HCT116 (cell line): ENCODE measurements around the gene MOK. TPM values are rescaled to one million over a fixed set of nuclear protein-coding genes. Genes with fewer than 3 reads are reported as not detected.

ENCODE experiments used
- ATAC-seq: fragments of 200-7000 bp; cut with Tn5 transposase; 2 replicates; pipeline ENCODE4 v1.9.1; 2020; ENCODE audit warnings: mild to moderate bottlenecking, moderate library complexity
- BruUV-seq: library from RNA; stranded (reverse); fragments of 400-500 nt; replicated peaks from 2 replicates; lab custom pipeline; 2021; lab: Mats Ljungman, UMichigan
- CTCF ChIA-PET: fragments of 300-600 bp; sonication (Branson Sonifier 250); formaldehyde crosslinking; loops from one replicate; lab custom pipeline; 2021; ENCODE audit warnings: antibody characterized with exemption; lab: Charles Lee
- POLR2A ChIA-PET: fragments of 300-600, 350-600 bp; sonication (Branson Sonifier 250); formaldehyde crosslinking; loops from one replicate; lab custom pipeline; 2021; ENCODE audit warnings: antibody characterized with exemption; lab: Charles Lee
- RAD21 ChIA-PET, 2 experiments: fragments of 300-600 bp; sonication (Branson Sonifier 250); formaldehyde crosslinking; loops; one replicate each; lab custom pipeline; 2023; ENCODE audit warnings: low total read pairs in 2 of 2; ENCODE audit not compliant: uncharacterized antibody in 2 of 2, unreplicated experiment in 2 of 2, low non-redundant PET in 1 of 2; lab: Charles Lee
- DNase-seq: peaks from one replicate; pipeline ENCODE4 v3.0.0-alpha.2; 2010; ENCODE audit warnings: low read depth, low spot score
- H2AFZ ChIP-seq: fragments of 200-600 bp; shearing (Covaris generic), sonication (generic); 2 replicates; pipeline ENCODE4 v1.6.1; 2017; ENCODE audit warnings: low read depth, mixed run types, mixed read lengths, antibody characterized with exemption, low read length; ENCODE audit not compliant: poor library complexity, severe bottlenecking
- H3K27ac ChIP-seq: 2 replicates; pipeline ENCODE4 v1.5.1; 2012; ENCODE audit warnings: low read depth, low read length
- H3K27me3 ChIP-seq: fragments of 200-600 bp; sonication (generic); 2 replicates; pipeline ENCODE4 v1.6.1; 2016; ENCODE audit warnings: mixed run types, low read length, mixed read lengths; ENCODE audit not compliant: insufficient read depth
- H3K36me3 ChIP-seq, 2 experiments: fragments of 200-500 bp in 1 of 2; fragments of 200-600 bp in 1 of 2; sonication (Bioruptor generic) in 1 of 2; sonication (generic) in 1 of 2; 2 replicates each; pipeline versions ENCODE4 v1.5.1 to v1.6.1; 2014 to 2016; ENCODE audit warnings: low read length in 2 of 2, inconsistent platforms in 1 of 2, mixed read lengths in 1 of 2, mixed run types in 1 of 2; ENCODE audit not compliant: insufficient read depth in 2 of 2, control insufficient read depth in 1 of 2
- H3K4me1 ChIP-seq, 2 experiments: fragments of 200-600 bp in 1 of 2; sonication (generic) in 1 of 2; 2 replicates each; pipeline versions ENCODE4 v1.5.1 to v1.6.1; 2012 to 2017; ENCODE audit warnings: low read length in 2 of 2, inconsistent platforms in 1 of 2, mild to moderate bottlenecking in 1 of 2, mixed read lengths in 1 of 2, mixed run types in 1 of 2, moderate library complexity in 1 of 2; ENCODE audit not compliant: insufficient read depth in 2 of 2, control insufficient read depth in 1 of 2
- H3K4me2 ChIP-seq: fragments of 200-600 bp; sonication (generic); 2 replicates; pipeline ENCODE4 v1.6.1; 2017; ENCODE audit warnings: mixed run types, low read length, mixed read lengths
- H3K4me3 ChIP-seq, 2 experiments: fragments of 200-600 bp in 1 of 2; sonication (generic) in 1 of 2; replicated peaks in 1 of 2; 2 replicates each; pipeline ENCODE4 v1.5.1; 2011 to 2016; ENCODE audit warnings: low read length in 2 of 2, control low read depth in 1 of 2, low read depth in 1 of 2, mild to moderate bottlenecking in 1 of 2, mixed read lengths in 1 of 2, mixed run types in 1 of 2
- H3K79me2 ChIP-seq: fragments of 200-600 bp; sonication (generic); 2 replicates; pipeline ENCODE4 v1.6.1; 2017; ENCODE audit warnings: mild to moderate bottlenecking, mixed run types, low read length, moderate library complexity, mixed read lengths; ENCODE audit not compliant: insufficient read depth
- H3K9ac ChIP-seq: fragments of 200-600 bp; sonication (generic); 2 replicates; pipeline ENCODE4 v1.6.1; 2016; ENCODE audit warnings: low read length, mixed read lengths
- H3K9me2 ChIP-seq: fragments of 200-600 bp; sonication (generic), shearing (Covaris generic); 2 replicates; pipeline ENCODE4 v1.6.1; 2017; ENCODE audit warnings: mixed run types, mild to moderate bottlenecking, moderate library complexity; ENCODE audit not compliant: insufficient read depth
- H3K9me3 ChIP-seq, 2 experiments: fragments of 200-500 bp in 1 of 2; fragments of 200-600 bp in 1 of 2; sonication (Bioruptor generic) in 1 of 2; sonication (generic) in 1 of 2; 2 replicates each; pipeline ENCODE4 v1.6.1; 2014 to 2017; ENCODE audit warnings: low read length in 2 of 2, mixed read lengths in 2 of 2, inconsistent platforms in 1 of 2, low read depth in 1 of 2, mild to moderate bottlenecking in 1 of 2, mixed run types in 1 of 2, moderate library complexity in 1 of 2; ENCODE audit not compliant: control insufficient read depth in 1 of 2, insufficient read depth in 1 of 2
- H4K20me1 ChIP-seq: fragments of 200-600 bp; sonication (generic), shearing (Covaris generic); 2 replicates; pipeline ENCODE4 v1.6.1; 2017; ENCODE audit warnings: mixed run types, mild to moderate bottlenecking, moderate library complexity; ENCODE audit not compliant: insufficient read depth
- ATF3 ChIP-seq: IDR thresholded peaks from 2 replicates; pipeline ENCODE4 v1.6.1; 2012
- CBX3 ChIP-seq: IDR thresholded peaks from 2 replicates; pipeline ENCODE4 v1.6.1; 2012; ENCODE audit warnings: low read depth
- CEBPB ChIP-seq: IDR thresholded peaks from 2 replicates; pipeline ENCODE4 v1.6.1; 2012; ENCODE audit warnings: low read depth
- ELF1 ChIP-seq: IDR thresholded peaks from 2 replicates; pipeline ENCODE4 v1.6.1; 2012; ENCODE audit warnings: low read depth, borderline replicate concordance
- EZH2 ChIP-seq: fragments of 200-600 bp; sonication (generic); IDR thresholded peaks from 2 replicates; pipeline ENCODE4 v1.6.1; 2017; ENCODE audit warnings: antibody characterized with exemption, mixed run types
- FOSL1 ChIP-seq: IDR thresholded peaks from 2 replicates; pipeline ENCODE4 v1.6.1; 2012; ENCODE audit warnings: low read depth
- JUND ChIP-seq: IDR thresholded peaks from 2 replicates; pipeline ENCODE4 v1.6.1; 2012
- MAX ChIP-seq: IDR thresholded peaks from 2 replicates; pipeline ENCODE4 v1.6.1; 2012
- POLR2A ChIP-seq: IDR thresholded peaks from 2 replicates; pipeline ENCODE4 v1.7.0; 2011; ENCODE audit warnings: borderline replicate concordance; ENCODE audit not compliant: insufficient read depth, insufficient read length; ENCODE audit errors: extremely low read depth
- REST ChIP-seq: IDR thresholded peaks from 2 replicates; pipeline ENCODE4 v1.6.1; 2012; ENCODE audit warnings: low read depth
- SIN3A ChIP-seq: IDR thresholded peaks from 2 replicates; pipeline ENCODE4 v1.6.1; 2012; ENCODE audit warnings: low read depth
- SP1 ChIP-seq: IDR thresholded peaks from 2 replicates; pipeline ENCODE4 v1.6.1; 2012; ENCODE audit warnings: low read depth
- SRF ChIP-seq: IDR thresholded peaks from 2 replicates; pipeline ENCODE4 v1.6.1; 2012; ENCODE audit warnings: low read depth
- TCF7L2 ChIP-seq: IDR thresholded peaks from 2 replicates; pipeline ENCODE4 v1.7.0; 2011; ENCODE audit warnings: borderline replicate concordance, inconsistent platforms; ENCODE audit not compliant: insufficient read depth, insufficient read length; ENCODE audit errors: extremely low read depth
- YY1 ChIP-seq: IDR thresholded peaks from 2 replicates; pipeline ENCODE4 v1.6.1; 2011; ENCODE audit warnings: low read length, low read depth, moderate library complexity, mild to moderate bottlenecking; ENCODE audit not compliant: insufficient replicate concordance; ENCODE audit errors: extremely low read depth
- ZBTB33 ChIP-seq: IDR thresholded peaks from 2 replicates; pipeline ENCODE4 v1.6.1; 2011; ENCODE audit warnings: mild to moderate bottlenecking, low read length, moderate library complexity; ENCODE audit not compliant: insufficient replicate concordance; ENCODE audit errors: extremely low read depth
- ZFX ChIP-seq: fragments of 450-650 bp; IDR thresholded peaks from 2 replicates; pipeline ENCODE4 v1.6.1; 2017
- intact Hi-C: fragments of 100-400 bp; cut with micrococcal nuclease; formaldehyde crosslinking; loops from 2 replicates; pipeline ENCODE4 v1.10.0; 2022
- total RNA-seq: library from RNA; stranded (reverse); gene quantifications from one replicate; pipeline ENCODE4 v1.2.1, GENCODE V29; 2021; ENCODE audit not compliant: unreplicated experiment

Gene MOK
- total RNA-seq, 1 experiment from 2014 or later, result 9.4 TPM

GRCh38 chr14:102194856-102195255, 110.1 kb downstream of the MOK start (continued):
- no peak for TF ChIP-seq YY1
- TF ChIP-seq ELF1, result no peak
- TF ChIP-seq MAX, result no peak
- TF ChIP-seq TCF7L2, result no peak
- TF ChIP-seq FOSL1, result no peak
- TF ChIP-seq SRF, result no peak
- TF ChIP-seq JUND, result no peak
- no peak for TF ChIP-seq CBX3
- no peak for TF ChIP-seq ZBTB33
- no peak for TF ChIP-seq ATF3

- H3K4me2 ChIP-seq, result no peak overlapping the region
- ChIA-PET POLR2A (no interaction called here), RAD21 (no interaction called here), CTCF (no interaction called here)
- H3K4me3 ChIP-seq, result no peak overlapping the region
- TF ChIP-seq REST (no peak), CEBPB (no peak), JUND (no peak), CBX3 (no peak), EZH2 (no peak), ZFX (no peak), POLR2A (no peak), YY1 (no peak), SP1 (no peak), SIN3A (no peak)
- peaks cover 16 to 19% of the 10 kb centered on the region in 2 experiments for H3K4me1 ChIP-seq
- H3K9me3 ChIP-seq, result no peaks in the 10 kb centered on the region
- H3K9ac ChIP-seq, result no peak overlapping the region
- H3K79me2 ChIP-seq, result peaks cover 37% of the 10 kb centered on the region
- H3K27ac ChIP-seq, result no peak overlapping the region
- no peaks in the 10 kb centered on the region for H3K9me2 ChIP-seq
- peaks cover 0 to 4% of the 10 kb centered on the region in 2 experiments; a peak in 1 of 4 replicates for H3K36me3 ChIP-seq
- no peak overlapping the region for H2AFZ ChIP-seq
- no peak for DNase-seq
- no TSS peak for BruUV-seq
- H4K20me1 ChIP-seq, result no peaks in the 10 kb centered on the region
- H3K27me3 ChIP-seq, result no peaks in the 10 kb centered on the region
- intact Hi-C loops, result no loop called here
- no peak for ATAC-seq
Measured at GRCh38 chr14:102192840-102193502, 112.0 kb downstream of the MOK start.
